Measurements from ENCODE around the gene MED12. TPM values are rescaled to one million over a fixed set of nuclear protein-coding genes. Genes with fewer than 3 reads are reported as not detected.

Gene MED12
- total RNA-seq, 2 experiments from 2014 or later = 44.5 to 55.3 TPM

GRCh38 chrX:71170660-71171059 lies 52.3 kb downstream of the MED12 start:
- no peaks in the 10 kb centered on the region for H3K4me1 Mint-ChIP-seq (ENCODE audit: low read depth)
- Histone ChIP-seq H3K27ac (ENCODE audit: low read depth in 1 of 2, low read length in 2 of 2) (no peak overlapping the region), H3K36me3 (ENCODE audit: insufficient read depth, low read length) (peaks cover 15% of the 10 kb centered on the region), H3K27me3 (ENCODE audit: control insufficient read depth in 1 of 2, insufficient read depth in 2 of 2, low read length in 2 of 2) (no peaks in the 10 kb centered on the region), H3K4me3 (ENCODE audit: low read length) (no peak overlapping the region), H3K4me1 (ENCODE audit: insufficient read depth, low read length) (no peaks in the 10 kb centered on the region), H3K9me3 (ENCODE audit: control insufficient read depth in 1 of 2, insufficient read depth in 1 of 2, low read length in 2 of 2) (no peaks in the 10 kb centered on the region)
- H3K27me3 Mint-ChIP-seq = no peaks in the 10 kb centered on the region
- H3K27ac Mint-ChIP-seq = no peak overlapping the region
- DNase-seq (no peak), ATAC-seq (ENCODE audit: poor library complexity) (no peak)
- ChIA-PET POLR2A (no interaction called here), CTCF (no interaction called here)
- H3K9me3 Mint-ChIP-seq = no peaks in the 10 kb centered on the region
- no peak for TF ChIP-seq CTCF (IDR thresholded peaks at IDR 0.05)
- H3K4me3 Mint-ChIP-seq = no peak overlapping the region
- intact Hi-C loops (cut with DNase I, micrococcal nuclease) = no loop called here
- peaks cover 17% of the 10 kb centered on the region for H3K36me3 Mint-ChIP-seq (ENCODE audit: low read depth)

- ATAC-seq (ENCODE audit: poor library complexity) (no peak), DNase-seq (no peak)
- Mint-ChIP-seq H3K27me3 (no peaks in the 10 kb centered on the region), H3K4me1 (ENCODE audit: low read depth) (no peaks in the 10 kb centered on the region), H3K36me3 (ENCODE audit: low read depth) (peaks cover 17% of the 10 kb centered on the region), H3K9me3 (no peaks in the 10 kb centered on the region), H3K27ac (no peak overlapping the region), H3K4me3 (no peak overlapping the region)
- ChIA-PET CTCF (no interaction called here), POLR2A (no interaction called here)
- Histone ChIP-seq H3K36me3 (ENCODE audit: insufficient read depth, low read length) (peaks cover 15% of the 10 kb centered on the region), H3K27ac (ENCODE audit: low read depth in 1 of 2, low read length in 2 of 2) (no peak overlapping the region), H3K4me3 (ENCODE audit: low read length) (no peak overlapping the region), H3K4me1 (ENCODE audit: insufficient read depth, low read length) (no peaks in the 10 kb centered on the region), H3K9me3 (ENCODE audit: control insufficient read depth in 1 of 2, insufficient read depth in 1 of 2, low read length in 2 of 2) (no peaks in the 10 kb centered on the region), H3K27me3 (ENCODE audit: control insufficient read depth in 1 of 2, insufficient read depth in 2 of 2, low read length in 2 of 2) (no peaks in the 10 kb centered on the region)
- intact Hi-C loops (cut with DNase I, micrococcal nuclease) = no loop called here
- no peak for TF ChIP-seq CTCF (IDR thresholded peaks at IDR 0.05)
Observed at GRCh38 chrX:71171110-71171801, 52.9 kb downstream of the MED12 start.

- peaks cover 19% of the 10 kb centered on the region for H3K36me3 ChIP-seq (ENCODE audit: insufficient read depth, low read length)
- H3K27me3 ChIP-seq (ENCODE audit: control insufficient read depth in 1 of 2, insufficient read depth in 2 of 2, low read length in 2 of 2) = no peaks in the 10 kb centered on the region
Observed at GRCh38 chrX:71173440-71173839, 55.0 kb downstream of the MED12 start.

More at GRCh38 chrX:71173440-71173839, 55.0 kb downstream of the MED12 start:
- ChIA-PET POLR2A (interaction anchor here (1.2 to 1.7 kb wide), 2 partner anchors 8 to 9 kb away, joined by 3 to 5 read pairs; no protein-coding TSS in a partner anchor), CTCF (no interaction called here)
- Mint-ChIP-seq H3K4me3 (no peak overlapping the region), H3K36me3 (ENCODE audit: low read depth) (peaks cover 22% of the 10 kb centered on the region), H3K4me1 (ENCODE audit: low read depth) (no peaks in the 10 kb centered on the region), H3K27me3 (no peaks in the 10 kb centered on the region), H3K27ac (no peak overlapping the region), H3K9me3 (no peaks in the 10 kb centered on the region)
- Histone ChIP-seq H3K27ac (ENCODE audit: low read depth in 1 of 2, low read length in 2 of 2) (no peak overlapping the region), H3K4me1 (ENCODE audit: insufficient read depth, low read length) (no peaks in the 10 kb centered on the region), H3K4me3 (ENCODE audit: low read length) (no peak overlapping the region), H3K9me3 (ENCODE audit: control insufficient read depth in 1 of 2, insufficient read depth in 1 of 2, low read length in 2 of 2) (no peaks in the 10 kb centered on the region)
- ATAC-seq (ENCODE audit: poor library complexity) (no peak), DNase-seq (no peak)
- intact Hi-C loops (cut with DNase I, micrococcal nuclease) = no loop called here
- TF ChIP-seq CTCF (IDR thresholded peaks at IDR 0.05) = no peak

Measured in CD4-positive, alpha-beta T cell (primary cell).